ENCODE data around the gene SLC8A1. TPM values are rescaled to one million over a fixed set of nuclear protein-coding genes. Genes with fewer than 3 reads are reported as not detected.
A peak's percentile ranks its signal among the peaks of the same experiment; 100 is the strongest.

Gene SLC8A1
- total RNA-seq, 3 donors from 2014 or later: 6.0 to 164 (median 17.0) TPM

DNA sequence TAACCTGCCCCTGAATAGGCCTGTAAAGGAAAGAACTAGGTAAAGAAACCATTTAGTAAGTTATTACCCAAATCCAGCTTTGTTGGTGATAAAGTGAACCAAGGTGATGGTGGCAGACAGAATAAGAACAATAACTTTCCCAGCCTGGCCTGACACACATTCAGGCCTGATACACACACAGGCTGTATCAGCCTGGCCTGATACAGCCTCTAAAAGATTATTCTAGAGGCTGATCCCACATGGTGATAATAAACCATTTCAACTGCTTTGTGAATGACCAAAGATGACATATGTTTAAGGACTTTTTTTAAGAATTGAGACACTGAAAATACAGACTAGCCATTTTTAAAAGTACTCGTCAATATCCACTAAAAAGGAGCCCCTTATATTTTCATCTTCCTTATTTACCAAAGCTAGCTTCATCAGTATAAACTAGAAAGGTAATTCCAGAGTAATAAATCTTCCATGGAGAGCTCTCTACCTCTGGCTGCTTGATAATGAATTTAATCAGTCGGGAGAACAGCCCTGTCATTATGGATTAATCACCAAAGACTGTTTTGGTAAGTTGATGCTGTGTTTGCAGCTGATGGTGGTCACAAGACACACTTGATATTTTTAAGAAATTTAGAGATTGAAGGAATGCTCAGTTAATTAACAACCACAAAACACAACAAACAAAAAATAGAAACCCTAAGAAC, 77.2 kb downstream of the SLC8A1 start:
- TF ChIP-seq CTCF (IDR thresholded peaks at IDR 0.05): no peak
- Histone ChIP-seq H3K4me3 (no peak overlapping the region), H3K9me3 (no peaks in the 10 kb centered on the region), H3K36me3 (ENCODE audit: low read depth) (no peaks in the 10 kb centered on the region), H3K4me1 (ENCODE audit: low read depth) (no peaks in the 10 kb centered on the region)
- DNase-seq: no peak
- no peak for ATAC-seq
- intact Hi-C loops (cut with DNase I, micrococcal nuclease): no loop called here

DNA sequence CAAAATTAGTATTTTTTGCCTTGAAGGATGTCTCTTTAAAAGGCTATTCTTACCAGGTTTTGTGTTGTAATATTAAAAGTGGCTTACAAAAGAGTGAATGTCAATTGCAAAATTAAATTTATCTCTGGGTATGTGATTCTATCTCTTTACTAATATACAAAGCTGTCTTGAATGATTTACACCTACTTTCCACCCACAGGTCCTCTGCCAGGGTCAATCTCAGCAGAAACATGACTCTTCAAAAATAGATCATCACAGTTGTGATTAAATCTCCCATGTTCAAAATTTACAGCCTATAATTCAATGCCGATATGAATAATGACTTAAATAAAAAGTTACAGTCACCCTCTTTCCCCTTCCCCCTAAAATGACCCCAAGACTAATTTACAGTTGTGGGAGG, 78.8 kb downstream of the SLC8A1 start:
- intact Hi-C loops (cut with DNase I, micrococcal nuclease): no loop called here
- ATAC-seq (no peak), DNase-seq (no peak)

GRCh38 chr2:40372283-40372985, 79.5 kb downstream of the SLC8A1 start:
- Histone ChIP-seq H3K36me3 (ENCODE audit: low read depth) (no peaks in the 10 kb centered on the region), H3K4me1 (ENCODE audit: low read depth) (no peaks in the 10 kb centered on the region), H3K9me3 (no peaks in the 10 kb centered on the region), H3K4me3 (no peak overlapping the region)
- intact Hi-C loops (cut with DNase I, micrococcal nuclease): no loop called here
- DNase-seq (no peak), ATAC-seq (no peak)
- TF ChIP-seq CTCF (IDR thresholded peaks at IDR 0.05): no peak

More for the DNA sequence above, 78.8 kb downstream of the SLC8A1 start:
- no peak overlapping the region for H3K4me3 ChIP-seq
- no peaks in the 10 kb centered on the region for H3K4me1 ChIP-seq (ENCODE audit: low read depth)
- no peak for TF ChIP-seq CTCF (IDR thresholded peaks at IDR 0.05)
- H3K36me3 ChIP-seq (ENCODE audit: low read depth): no peaks in the 10 kb centered on the region
- no peaks in the 10 kb centered on the region for H3K9me3 ChIP-seq

GRCh38 chr2:40371525-40372282, 80.2 kb downstream of the SLC8A1 start:
- Histone ChIP-seq H3K9me3 (no peaks in the 10 kb centered on the region), H3K36me3 (ENCODE audit: low read depth) (no peaks in the 10 kb centered on the region), H3K4me1 (ENCODE audit: low read depth) (no peaks in the 10 kb centered on the region), H3K4me3 (no peak overlapping the region)
- intact Hi-C loops (cut with DNase I, micrococcal nuclease): no loop called here
- peak; percentile 28 for ATAC-seq
- no peak for TF ChIP-seq CTCF (IDR thresholded peaks at IDR 0.05)
- peak in 2 of 3 donors; percentile 19 to 25 for DNase-seq

DNA sequence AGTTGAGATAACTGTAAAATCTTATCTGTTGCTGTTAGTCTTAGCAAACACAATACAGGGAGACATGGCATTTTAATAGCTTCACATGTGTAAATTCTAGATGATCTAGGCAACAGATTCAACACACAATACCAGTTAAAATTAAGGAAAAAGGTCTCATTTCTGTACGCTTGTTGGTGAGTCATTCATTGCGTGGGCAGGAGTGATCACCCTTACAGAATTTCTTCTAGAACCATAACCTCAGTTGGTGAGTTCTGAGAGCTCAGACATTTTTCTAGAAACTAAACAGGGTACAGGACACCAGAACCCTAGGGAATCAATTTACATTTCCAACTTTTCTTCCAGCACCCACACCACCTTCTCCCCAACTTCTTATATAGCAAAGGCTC, 81.9 kb downstream of the SLC8A1 start:
- H3K4me3 ChIP-seq: no peak overlapping the region
- no peak for TF ChIP-seq CTCF (IDR thresholded peaks at IDR 0.05)
- ATAC-seq: no peak

More for the DNA sequence above, 81.9 kb downstream of the SLC8A1 start:
- Histone ChIP-seq H3K36me3 (ENCODE audit: low read depth) (no peaks in the 10 kb centered on the region), H3K9me3 (no peaks in the 10 kb centered on the region), H3K4me1 (ENCODE audit: low read depth) (no peaks in the 10 kb centered on the region)
- DNase-seq: no peak
- intact Hi-C loops (cut with DNase I, micrococcal nuclease): no loop called here
